ENCODE measurements around the gene KIF13A.
A peak's percentile ranks its signal among the peaks of the same experiment; 100 is the strongest.
"Not testable (repeated sequence)": the region's sequence is repeated elsewhere in the genome, so short reads cannot be mapped to it uniquely, and the experiment has no call there.

The KIF13A gene

DNA sequence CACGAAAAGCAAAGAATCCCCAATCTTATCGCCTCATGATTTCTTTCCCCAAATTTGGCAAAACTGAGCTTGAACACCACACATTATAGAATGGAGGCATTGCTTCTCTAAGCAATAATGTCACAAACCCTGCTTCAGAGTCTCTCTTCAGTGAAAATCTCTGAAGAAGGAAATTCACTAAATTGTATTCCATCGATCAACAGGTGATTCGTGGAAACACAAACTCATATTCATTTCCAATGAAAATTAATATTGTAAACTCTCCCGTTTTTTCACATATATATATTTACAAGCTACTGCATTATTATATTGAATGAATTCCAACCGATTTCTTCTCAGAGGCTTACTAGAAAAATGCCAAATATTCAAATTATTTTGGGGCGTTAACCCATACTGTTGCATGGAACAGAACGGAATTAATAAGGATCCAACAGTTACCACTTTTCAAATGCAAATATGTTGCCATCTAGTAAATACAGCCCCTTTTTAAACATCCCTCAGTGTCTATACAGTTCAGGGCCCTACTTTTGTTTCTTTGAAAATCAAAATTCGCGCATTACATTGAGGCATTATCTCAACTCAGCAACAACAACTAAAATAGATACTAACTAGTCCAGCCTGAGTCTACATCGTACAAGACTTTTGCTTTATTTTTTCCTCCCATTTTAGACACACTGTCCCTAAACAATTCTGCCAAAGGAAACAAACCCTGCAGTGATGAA lies 1.3 kb downstream of the KIF13A start:
- no peak for DNase-seq (ENCODE audit: low read depth)
- peak overlapping the region; percentile 85 for H3K4me3 ChIP-seq (ENCODE audit: low read length)
- TF ChIP-seq, protein P1, sequence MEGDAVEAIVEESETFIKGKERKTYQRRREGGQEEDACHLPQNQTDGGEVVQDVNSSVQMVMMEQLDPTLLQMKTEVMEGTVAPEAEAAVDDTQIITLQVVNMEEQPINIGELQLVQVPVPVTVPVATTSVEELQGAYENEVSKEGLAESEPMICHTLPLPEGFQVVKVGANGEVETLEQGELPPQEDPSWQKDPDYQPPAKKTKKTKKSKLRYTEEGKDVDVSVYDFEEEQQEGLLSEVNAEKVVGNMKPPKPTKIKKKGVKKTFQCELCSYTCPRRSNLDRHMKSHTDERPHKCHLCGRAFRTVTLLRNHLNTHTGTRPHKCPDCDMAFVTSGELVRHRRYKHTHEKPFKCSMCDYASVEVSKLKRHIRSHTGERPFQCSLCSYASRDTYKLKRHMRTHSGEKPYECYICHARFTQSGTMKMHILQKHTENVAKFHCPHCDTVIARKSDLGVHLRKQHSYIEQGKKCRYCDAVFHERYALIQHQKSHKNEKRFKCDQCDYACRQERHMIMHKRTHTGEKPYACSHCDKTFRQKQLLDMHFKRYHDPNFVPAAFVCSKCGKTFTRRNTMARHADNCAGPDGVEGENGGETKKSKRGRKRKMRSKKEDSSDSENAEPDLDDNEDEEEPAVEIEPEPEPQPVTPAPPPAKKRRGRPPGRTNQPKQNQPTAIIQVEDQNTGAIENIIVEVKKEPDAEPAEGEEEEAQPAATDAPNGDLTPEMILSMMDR (conservative IDR thresholded peaks at IDR 0.05; ENCODE audit: low read length) = no peak

GRCh38 chr6:17984812-17985670 lies 2.4 kb downstream of the KIF13A start:
- TF ChIP-seq, protein P1 (conservative IDR thresholded peaks at IDR 0.05; ENCODE audit: low read length) = no peak
- DNase-seq (ENCODE audit: low read depth) = no peak
- H3K4me3 ChIP-seq (ENCODE audit: low read length) = peak overlapping the region; percentile 85

DNA sequence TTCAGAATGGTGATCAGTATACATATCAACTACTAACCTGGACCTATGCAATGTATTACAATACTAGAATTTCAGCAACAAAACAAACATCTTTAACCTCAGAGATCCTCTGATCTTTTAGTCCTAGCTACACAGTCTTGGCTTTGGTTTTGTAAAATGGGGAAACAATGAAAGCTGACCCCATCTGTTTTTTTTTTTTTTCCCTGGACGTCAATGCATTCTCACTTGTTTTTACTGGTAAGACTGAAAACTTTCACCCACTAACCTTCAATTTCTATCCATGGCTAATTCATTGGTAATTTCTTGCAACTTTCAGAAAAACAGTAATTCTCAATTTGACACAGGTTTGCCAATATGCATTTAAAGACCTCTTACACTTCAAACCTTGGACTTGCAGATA lies 3.0 kb downstream of the KIF13A start:
- no peak for DNase-seq (ENCODE audit: low read depth)
- peak overlapping the region; percentile 85 for H3K4me3 ChIP-seq (ENCODE audit: low read length)
- TF ChIP-seq, protein P1 (conservative IDR thresholded peaks at IDR 0.05; ENCODE audit: low read length) = no peak

- TF ChIP-seq, protein P1 (conservative IDR thresholded peaks at IDR 0.05; ENCODE audit: low read length) = no peak
- DNase-seq (ENCODE audit: low read depth) = no peak
- H3K4me3 ChIP-seq (ENCODE audit: low read length) = no peak overlapping the region
Measured at GRCh38 chr6:17983730-17984129, 3.7 kb downstream of the KIF13A start.

GRCh38 chr6:17980329-17980728 lies 7.1 kb downstream of the KIF13A start:
- TF ChIP-seq, protein P1 (conservative IDR thresholded peaks at IDR 0.05; ENCODE audit: low read length) = no peak
- no peak overlapping the region for H3K4me3 ChIP-seq (ENCODE audit: low read length)

DNA sequence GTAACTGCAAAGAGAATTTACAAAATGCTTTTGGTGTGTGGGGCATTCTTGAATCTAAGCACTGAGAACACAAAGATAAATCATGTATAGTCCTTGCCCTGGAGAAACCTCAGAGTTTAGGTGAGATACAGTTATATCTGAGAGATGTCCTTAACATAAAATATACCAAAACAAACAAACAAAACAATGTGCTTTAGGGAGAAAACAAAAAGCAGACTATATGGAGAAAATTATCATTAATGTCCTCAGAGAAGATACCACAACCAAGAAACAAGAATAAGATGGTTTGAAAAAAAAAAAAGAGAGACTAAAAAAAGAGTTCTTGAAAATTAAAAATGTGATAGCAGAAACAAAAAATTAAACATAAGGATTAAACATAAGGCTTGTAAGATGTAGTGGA lies 8.0 kb downstream of the KIF13A start:
- TF ChIP-seq, protein P1 (conservative IDR thresholded peaks at IDR 0.05; ENCODE audit: low read length) = no peak
- DNase-seq (ENCODE audit: low read depth) = no peak
- no peak overlapping the region for H3K4me3 ChIP-seq (ENCODE audit: low read length)

More at GRCh38 chr6:17980329-17980728, 7.1 kb downstream of the KIF13A start:
- no peak for DNase-seq (ENCODE audit: low read depth)

GRCh38 chr6:17976258-17976657 lies 11.2 kb downstream of the KIF13A start:
- DNase-seq (ENCODE audit: low read depth); H3K4me3 ChIP-seq (ENCODE audit: low read length): not testable (repeated sequence)
